CD4-positive, alpha-beta T cell (primary cell): ENCODE measurements around the gene TNFRSF25. TPM values are rescaled to one million over a fixed set of nuclear protein-coding genes. Genes with fewer than 3 reads are reported as not detected.
A peak's percentile ranks its signal among the peaks of the same experiment; 100 is the strongest.

Experiments used
- ATAC-seq: fragments of 200-7000 bp; cut with Tn5 transposase; one replicate; pipeline ENCODE4 v1.10.0; 2022; ENCODE audit warnings: mild to moderate bottlenecking; ENCODE audit not compliant: poor library complexity
- CTCF ChIA-PET: fragments of 350-600 bp; sonication (Branson Sonifier 250); formaldehyde crosslinking; loops from one replicate; lab custom pipeline; 2021; ENCODE audit warnings: antibody characterized with exemption, inconsistent platforms; lab: Charles Lee
- POLR2A ChIA-PET: fragments of 350-600 bp; sonication (Branson Sonifier 250); formaldehyde crosslinking; loops from one replicate; lab custom pipeline; 2021; ENCODE audit warnings: antibody characterized with exemption, inconsistent platforms; lab: Charles Lee
- DNase-seq, 14 experiments: peaks; one replicate each; pipeline ENCODE4 v3.0.0-alpha.2; 2013 to 2020; ENCODE audit warnings: mixed read lengths in 2 of 14
- H3K27ac ChIP-seq, 2 donors: one replicate each; pipeline versions ENCODE4 v1.5.1 to v1.7.0; 2013; ENCODE audit warnings: low read length in 2 of 2, low read depth in 1 of 2, mild to moderate bottlenecking in 1 of 2
- H3K27me3 ChIP-seq, 2 experiments: 1 replicate in 1 of 2; 2 replicates in 1 of 2; pipeline versions ENCODE4 v1.6.1 to v1.7.0; 2013; ENCODE audit warnings: low read length in 2 of 2, control low read depth in 1 of 2, mild to moderate bottlenecking in 1 of 2, moderate library complexity in 1 of 2; ENCODE audit not compliant: insufficient read depth in 2 of 2, control insufficient read depth in 1 of 2
- H3K36me3 ChIP-seq: one replicate; pipeline ENCODE4 v1.6.1; 2013; ENCODE audit warnings: low read length, control low read depth; ENCODE audit not compliant: insufficient read depth
- H3K4me1 ChIP-seq: one replicate; pipeline ENCODE4 v1.6.1; 2013; ENCODE audit warnings: low read length, control low read depth; ENCODE audit not compliant: insufficient read depth
- H3K4me3 ChIP-seq: one replicate; pipeline ENCODE4 v1.5.1; 2013; ENCODE audit warnings: mild to moderate bottlenecking, low read length, moderate library complexity
- H3K9me3 ChIP-seq, 2 experiments: 1 replicate in 1 of 2; 2 replicates in 1 of 2; pipeline versions ENCODE4 v1.6.1 to v1.7.0; 2013; ENCODE audit warnings: low read length in 2 of 2, mild to moderate bottlenecking in 2 of 2, control low read depth in 1 of 2, moderate library complexity in 1 of 2; ENCODE audit not compliant: control insufficient read depth in 1 of 2, insufficient read depth in 1 of 2
- H3K27ac Mint-ChIP-seq: one replicate; pipeline ENCODE4 v1.8.0; 2020; ENCODE audit warnings: mixed read lengths
- H3K27me3 Mint-ChIP-seq: one replicate; pipeline ENCODE4 v1.8.0; 2021; ENCODE audit warnings: mixed read lengths
- H3K36me3 Mint-ChIP-seq: one replicate; pipeline ENCODE4 v1.8.0; 2021; ENCODE audit warnings: low read depth, mixed read lengths
- H3K4me1 Mint-ChIP-seq: one replicate; pipeline ENCODE4 v1.8.0; 2021; ENCODE audit warnings: low read depth, mixed read lengths
- H3K4me3 Mint-ChIP-seq: one replicate; pipeline ENCODE4 v1.8.0; 2020; ENCODE audit warnings: mild to moderate bottlenecking, mixed read lengths
- H3K9me3 Mint-ChIP-seq: one replicate; pipeline ENCODE4 v1.8.0; 2020; ENCODE audit warnings: mixed read lengths
- intact Hi-C, 2 experiments: fragments of 100-400 bp; cut with DNase I in 1 of 2; cut with micrococcal nuclease in 1 of 2; formaldehyde crosslinking; loops; one replicate each; pipeline versions ENCODE4 v1.15.1 to v1.9.0; 2023 to 2025; cut with DNase I, micrococcal nuclease
- total RNA-seq, 174 experiments: library from RNA in 2 of 174; stranded (reverse) in 2 of 174; gene quantifications; one replicate each; pipeline ENCODE4 v1.2.3 and lab custom pipeline; 2021 to 2026
- TF ChIP-seq, protein P1 (sequence below): fragments of 200-600 bp; IDR thresholded peaks from one replicate; pipeline ENCODE4 v1.8.0; 2022; ENCODE audit warnings: antibody characterized with exemption, mild to moderate bottlenecking

The TNFRSF25 gene
- total RNA-seq, 2 experiments from 2014 or later = 220 to 225 TPM

DNA sequence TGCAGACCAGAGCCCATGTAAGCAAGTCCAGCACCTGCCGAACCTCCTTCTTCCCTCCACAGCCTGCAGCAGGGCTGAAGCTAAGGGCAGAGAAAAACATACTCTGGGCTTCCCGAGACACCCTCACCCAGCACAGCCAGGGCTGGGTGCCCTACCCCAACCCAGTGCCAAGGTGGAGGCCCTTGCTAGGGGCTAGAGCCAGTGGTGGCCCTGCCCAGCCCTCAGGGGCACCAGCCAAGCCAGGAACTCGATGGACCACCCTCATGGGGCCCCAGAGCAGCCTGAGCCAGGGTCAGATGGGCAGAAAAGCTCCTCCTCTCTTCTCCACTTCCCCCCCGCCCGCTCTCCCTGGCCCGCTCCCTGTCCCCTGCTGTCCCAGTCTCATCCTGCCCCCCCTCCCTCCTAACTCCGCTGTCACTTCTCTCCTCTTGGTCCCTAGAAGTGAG lies 15.9 kb downstream of the TNFRSF25 start:
- Mint-ChIP-seq H3K36me3 (no peaks in the 10 kb centered on the region), H3K27ac (no peak overlapping the region), H3K4me1 (peaks cover 38% of the 10 kb centered on the region), H3K9me3 (no peaks in the 10 kb centered on the region), H3K4me3 (peak overlapping the region; percentile 71), H3K27me3 (peaks cover 55% of the 10 kb centered on the region)
- POLR2A ChIA-PET = interaction anchor here (0.9 to 7.2 kb wide), 4 partner anchors 10 to 15 kb away, joined by 4 to 61 read pairs (median 22); partner anchors contain the start of gene TNFRSF25
- no peak overlapping the region for H3K4me3 ChIP-seq
- H3K27ac ChIP-seq = no peak overlapping the region
- intact Hi-C loops = loop anchor here in 1 of 2 experiments (2.0 kb wide), 1 partner anchor 25 kb away; no protein-coding TSS in a partner anchor
- no peak for DNase-seq
- peaks cover 44 to 45% of the 10 kb centered on the region in 2 experiments for H3K27me3 ChIP-seq
- TF ChIP-seq, protein P1, sequence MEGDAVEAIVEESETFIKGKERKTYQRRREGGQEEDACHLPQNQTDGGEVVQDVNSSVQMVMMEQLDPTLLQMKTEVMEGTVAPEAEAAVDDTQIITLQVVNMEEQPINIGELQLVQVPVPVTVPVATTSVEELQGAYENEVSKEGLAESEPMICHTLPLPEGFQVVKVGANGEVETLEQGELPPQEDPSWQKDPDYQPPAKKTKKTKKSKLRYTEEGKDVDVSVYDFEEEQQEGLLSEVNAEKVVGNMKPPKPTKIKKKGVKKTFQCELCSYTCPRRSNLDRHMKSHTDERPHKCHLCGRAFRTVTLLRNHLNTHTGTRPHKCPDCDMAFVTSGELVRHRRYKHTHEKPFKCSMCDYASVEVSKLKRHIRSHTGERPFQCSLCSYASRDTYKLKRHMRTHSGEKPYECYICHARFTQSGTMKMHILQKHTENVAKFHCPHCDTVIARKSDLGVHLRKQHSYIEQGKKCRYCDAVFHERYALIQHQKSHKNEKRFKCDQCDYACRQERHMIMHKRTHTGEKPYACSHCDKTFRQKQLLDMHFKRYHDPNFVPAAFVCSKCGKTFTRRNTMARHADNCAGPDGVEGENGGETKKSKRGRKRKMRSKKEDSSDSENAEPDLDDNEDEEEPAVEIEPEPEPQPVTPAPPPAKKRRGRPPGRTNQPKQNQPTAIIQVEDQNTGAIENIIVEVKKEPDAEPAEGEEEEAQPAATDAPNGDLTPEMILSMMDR = no peak
- no peak for ATAC-seq
- H3K36me3 ChIP-seq = no peaks in the 10 kb centered on the region
- CTCF ChIA-PET = interaction anchor here (1.3 to 5.1 kb wide), 6 partner anchors 9 to 204 kb away, joined by 3 to 34 read pairs (median 10); partner anchors contain the start of gene TNFRSF25
- peaks cover 0 to 16% of the 10 kb centered on the region in 2 experiments for H3K9me3 ChIP-seq
- H3K4me1 ChIP-seq = peaks cover 51% of the 10 kb centered on the region

DNA sequence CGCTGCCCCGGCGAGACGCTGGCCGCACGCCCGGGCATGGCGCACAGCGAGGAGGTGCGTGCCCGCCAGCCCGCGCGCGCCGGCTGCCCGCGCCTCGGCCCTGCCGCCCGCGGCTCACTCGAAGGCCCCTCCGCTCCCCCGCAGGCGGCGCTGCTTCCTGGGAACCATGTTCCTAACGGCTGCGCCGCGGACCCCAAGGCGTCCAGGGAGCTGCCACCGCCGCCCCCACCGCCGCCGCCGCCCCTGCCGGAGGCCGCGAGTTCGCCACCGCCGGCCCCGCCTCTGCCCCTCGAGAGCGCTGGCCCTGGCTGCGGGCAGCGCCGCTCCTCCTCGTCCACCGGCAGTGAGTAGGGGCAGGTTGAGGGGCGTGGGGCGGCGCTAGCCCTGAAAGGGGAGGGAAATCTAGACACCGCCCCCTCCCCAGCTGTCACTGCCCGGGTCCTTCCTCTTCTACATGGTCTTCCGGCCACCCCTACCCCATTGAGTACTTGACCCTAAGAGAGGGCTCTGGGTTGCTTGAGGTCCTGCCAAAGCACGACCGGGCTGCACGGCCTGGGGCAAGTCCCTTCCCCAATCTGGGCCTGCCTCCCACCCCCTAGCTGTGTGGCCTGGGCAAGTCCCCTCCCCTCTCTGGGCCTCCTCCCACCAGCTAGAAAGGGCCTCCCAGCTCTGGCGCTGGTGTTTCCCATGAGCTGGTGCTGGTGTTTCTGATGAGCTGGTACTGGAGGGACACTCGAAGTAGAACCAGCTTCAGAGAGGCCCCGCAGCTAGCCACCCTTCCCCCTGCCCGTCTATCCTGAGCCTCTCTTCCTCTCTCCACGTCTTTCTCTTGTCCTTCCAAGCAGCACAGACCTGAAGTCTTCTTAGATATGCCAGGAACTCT lies 17.0 kb downstream of the TNFRSF25 start:
- H3K27ac ChIP-seq = no peak overlapping the region
- no peak overlapping the region for H3K4me3 ChIP-seq
- peaks cover 60% of the 10 kb centered on the region for H3K27me3 Mint-ChIP-seq
- TF ChIP-seq, protein P1 = no peak
- ATAC-seq (peak; percentile 39), DNase-seq (peak in 6 of 14 experiments; percentile 37 to 80 (median 52))
- H3K27me3 ChIP-seq = peaks cover 42 to 53% of the 10 kb centered on the region in 2 experiments
- intact Hi-C loops = no loop called here
- ChIA-PET CTCF (interaction anchor here (0.8 to 5.1 kb wide), 11 partner anchors 9 to 204 kb away, joined by 3 to 34 read pairs (median 6); partner anchors contain the start of gene TNFRSF25), POLR2A (interaction anchor here (0.5 to 7.2 kb wide), 5 partner anchors 9 to 46 kb away, joined by 3 to 61 read pairs (median 5); partner anchors contain the start of gene TNFRSF25)
- peaks cover 42% of the 10 kb centered on the region for H3K4me1 Mint-ChIP-seq
- no peak overlapping the region for H3K27ac Mint-ChIP-seq
- peaks cover 0 to 16% of the 10 kb centered on the region in 2 experiments for H3K9me3 ChIP-seq
- H3K4me3 Mint-ChIP-seq = peak overlapping the region; percentile 71
- H3K36me3 ChIP-seq = no peaks in the 10 kb centered on the region
- H3K9me3 Mint-ChIP-seq = no peaks in the 10 kb centered on the region
- no peaks in the 10 kb centered on the region for H3K36me3 Mint-ChIP-seq
- H3K4me1 ChIP-seq = peaks cover 48% of the 10 kb centered on the region
